Right lobe of liver (tissue), 4 donors: ENCODE data around the gene GNAZ.
"Not testable (repeated sequence)": the region's sequence is repeated elsewhere in the genome, so short reads cannot be mapped to it uniquely, and the experiment has no call there.

Experiments
- POLR2A ChIP-seq: fragments of 450-650 bp; IDR thresholded peaks from one replicate; pipeline ENCODE4 v1.6.1; 2017; ENCODE audit warnings: antibody characterized with exemption, mild to moderate bottlenecking
- TF ChIP-seq, protein P1 (sequence below), 4 donors: fragments of 200-600 bp in 3 of 4; fragments of 450-650 bp in 1 of 4; IDR thresholded peaks; one replicate each; pipeline versions ENCODE4 v1.5.1 to v1.8.0; 2016 to 2022; ENCODE audit warnings: antibody characterized with exemption in 4 of 4, mild to moderate bottlenecking in 2 of 4
- donor health status: DM: no; HTN: no; CAD: no.
- donor health status: DM: no; HTN: no; CAD: no.
- donor health status: DM: no; HTN: yes; CAD: no.

DNA sequence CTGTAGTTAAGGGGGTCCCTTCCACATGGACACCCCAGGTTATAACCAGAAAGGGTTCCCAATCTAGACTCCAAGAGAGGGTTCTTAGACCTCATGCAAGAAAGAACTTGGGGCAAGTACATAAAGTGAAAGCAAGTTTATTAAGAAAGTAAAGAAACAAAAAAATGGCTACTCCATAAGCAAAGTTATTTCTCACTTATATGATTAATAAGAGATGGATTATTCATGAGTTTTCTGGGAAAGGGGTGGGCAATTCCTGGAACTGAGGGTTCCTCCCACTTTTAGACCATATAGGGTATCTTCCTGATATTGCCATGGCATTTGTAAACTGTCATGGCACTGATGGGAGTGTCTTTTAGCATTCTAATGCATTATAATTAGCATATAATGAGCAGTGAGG, 42.5 kb upstream of the GNAZ start:
- TF ChIP-seq POLR2A = not testable (repeated sequence)
- TF ChIP-seq, protein P1, sequence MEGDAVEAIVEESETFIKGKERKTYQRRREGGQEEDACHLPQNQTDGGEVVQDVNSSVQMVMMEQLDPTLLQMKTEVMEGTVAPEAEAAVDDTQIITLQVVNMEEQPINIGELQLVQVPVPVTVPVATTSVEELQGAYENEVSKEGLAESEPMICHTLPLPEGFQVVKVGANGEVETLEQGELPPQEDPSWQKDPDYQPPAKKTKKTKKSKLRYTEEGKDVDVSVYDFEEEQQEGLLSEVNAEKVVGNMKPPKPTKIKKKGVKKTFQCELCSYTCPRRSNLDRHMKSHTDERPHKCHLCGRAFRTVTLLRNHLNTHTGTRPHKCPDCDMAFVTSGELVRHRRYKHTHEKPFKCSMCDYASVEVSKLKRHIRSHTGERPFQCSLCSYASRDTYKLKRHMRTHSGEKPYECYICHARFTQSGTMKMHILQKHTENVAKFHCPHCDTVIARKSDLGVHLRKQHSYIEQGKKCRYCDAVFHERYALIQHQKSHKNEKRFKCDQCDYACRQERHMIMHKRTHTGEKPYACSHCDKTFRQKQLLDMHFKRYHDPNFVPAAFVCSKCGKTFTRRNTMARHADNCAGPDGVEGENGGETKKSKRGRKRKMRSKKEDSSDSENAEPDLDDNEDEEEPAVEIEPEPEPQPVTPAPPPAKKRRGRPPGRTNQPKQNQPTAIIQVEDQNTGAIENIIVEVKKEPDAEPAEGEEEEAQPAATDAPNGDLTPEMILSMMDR (IDR thresholded peaks at IDR 0.05) = not testable (repeated sequence)
